H1 (cell line): Measurements from ENCODE around the gene SZT2. TPM values are rescaled to one million over a fixed set of nuclear protein-coding genes. Genes with fewer than 3 reads are reported as not detected.

Experiments used
- CTCF ChIA-PET: fragments of 300-600 bp; sonication (Branson Sonifier 250); formaldehyde crosslinking; loops from one replicate; lab custom pipeline; 2021; ENCODE audit not compliant: partially characterized antibody; lab: Charles Lee
- POLR2A ChIA-PET: fragments of 300-600 bp; sonication (Branson Sonifier 250); formaldehyde crosslinking; loops from one replicate; lab custom pipeline; 2021; ENCODE audit warnings: inconsistent platforms; ENCODE audit not compliant: partially characterized antibody; lab: Charles Lee
- DNase-seq, 2 experiments: peaks; one replicate each; pipeline versions ENCODE4 v3.0.0 to v3.0.0-alpha.2; 2010 to 2022; ENCODE audit warnings: low spot score in 2 of 2, low read depth in 1 of 2, mixed read lengths in 1 of 2
- FAIRE-seq: peaks from 2 replicates; lab custom pipeline; 2011; peaks lifted over from hg19 to GRCh38; lab: Jason Lieb, UNC
- H2AFZ ChIP-seq: 2 replicates; pipeline ENCODE4 v1.8.1; 2012; ENCODE audit warnings: low read length, inconsistent platforms
- H2AK5ac ChIP-seq: 2 replicates; pipeline ENCODE4 v1.6.1; 2013; ENCODE audit warnings: low read depth, low read length
- H2BK120ac ChIP-seq: replicated peaks from 2 replicates; pipeline ENCODE3; 2013; ENCODE audit warnings: low read depth, low read length, inconsistent platforms
- H2BK12ac ChIP-seq: 2 replicates; pipeline ENCODE4 v1.6.1; 2013; ENCODE audit warnings: low read depth, low read length
- H2BK15ac ChIP-seq: 2 replicates; pipeline ENCODE4 v1.6.1; 2013; ENCODE audit warnings: low read length
- H2BK20ac ChIP-seq: 2 replicates; pipeline ENCODE4 v1.6.1; 2013; ENCODE audit warnings: low read length
- H2BK5ac ChIP-seq: 2 replicates; pipeline ENCODE4 v1.6.1; 2013; ENCODE audit warnings: low read depth, low read length
- H3K14ac ChIP-seq: 2 replicates; pipeline ENCODE4 v1.6.1; 2013; ENCODE audit warnings: inconsistent platforms; ENCODE audit not compliant: insufficient read length
- H3K18ac ChIP-seq: 2 replicates; pipeline ENCODE4 v1.6.1; 2013; ENCODE audit warnings: low read length; ENCODE audit errors: extremely low read depth
- H3K23ac ChIP-seq: 2 replicates; pipeline ENCODE4 v1.6.1; 2013; ENCODE audit warnings: inconsistent platforms; ENCODE audit not compliant: insufficient read length
- H3K23me2 ChIP-seq: 2 replicates; pipeline ENCODE4 v1.6.1; 2013; ENCODE audit warnings: low read depth, low read length
- H3K27ac ChIP-seq: 2 replicates; pipeline ENCODE4 v1.6.1; 2011; ENCODE audit warnings: low read depth, low read length, inconsistent platforms
- H3K27me3 ChIP-seq, 4 experiments: replicated peaks in 1 of 4; 1 replicate in 1 of 4; 2 replicates in 3 of 4; pipeline versions ENCODE4 v1.6.1 to v1.8.1; 2011 to 2013; ENCODE audit warnings: low read length in 3 of 4, mild to moderate bottlenecking in 3 of 4, inconsistent platforms in 2 of 4, mixed read lengths in 2 of 4, moderate library complexity in 1 of 4; ENCODE audit not compliant: control insufficient read depth in 3 of 4, insufficient read depth in 3 of 4; ENCODE audit errors: extremely low read depth in 1 of 4
- H3K36me3 ChIP-seq, 4 experiments: 2 replicates each; pipeline versions ENCODE4 v1.6.1 to v1.8.1; 2011 to 2013; ENCODE audit warnings: mild to moderate bottlenecking in 4 of 4, low read length in 3 of 4, moderate library complexity in 2 of 4, control low read depth in 1 of 4, inconsistent platforms in 1 of 4; ENCODE audit not compliant: insufficient read depth in 4 of 4, control insufficient read depth in 2 of 4
- H3K4ac ChIP-seq: replicated peaks from 2 replicates; pipeline ENCODE3; 2013; ENCODE audit warnings: low read length, low read depth, mixed read lengths, inconsistent platforms; ENCODE audit not compliant: insufficient read length
- H3K4me1 ChIP-seq, 4 experiments: replicated peaks in 1 of 4; 1 replicate in 1 of 4; 2 replicates in 3 of 4; pipeline versions ENCODE4 v1.6.1 to v1.8.1; 2011 to 2013; ENCODE audit warnings: low read length in 3 of 4, inconsistent platforms in 2 of 4, mixed read lengths in 1 of 4; ENCODE audit not compliant: insufficient read depth in 4 of 4, control insufficient read depth in 3 of 4
- H3K4me2 ChIP-seq, 2 experiments: 2 replicates each; pipeline versions ENCODE4 v1.6.1 to v1.8.1; 2011 to 2013; ENCODE audit warnings: low read depth in 2 of 2, low read length in 2 of 2, control low read depth in 1 of 2, inconsistent platforms in 1 of 2, mild to moderate bottlenecking in 1 of 2; ENCODE audit not compliant: insufficient read depth in 1 of 2
- H3K4me3 ChIP-seq, 4 experiments: fragments of 200-600, 300-600 bp in 1 of 4; sonication (generic), shearing (Covaris generic), sonication (Bioruptor Twin) in 1 of 4; 2 replicates each; pipeline versions ENCODE4 v1.5.1 to v1.8.1; 2011 to 2016; ENCODE audit warnings: low read length in 4 of 4, low read depth in 3 of 4, control low read depth in 2 of 4, inconsistent platforms in 2 of 4, mild to moderate bottlenecking in 2 of 4, mixed read lengths in 1 of 4, moderate library complexity in 1 of 4; ENCODE audit not compliant: insufficient read depth in 2 of 4; ENCODE audit errors: extremely low read depth in 1 of 4
- H3K56ac ChIP-seq: replicated peaks from 2 replicates; pipeline ENCODE3; 2013; ENCODE audit warnings: low read depth, mild to moderate bottlenecking, mixed read lengths, low read length, inconsistent platforms; ENCODE audit not compliant: insufficient read length
- H3K79me1 ChIP-seq: 2 replicates; pipeline ENCODE4 v1.6.1; 2013; ENCODE audit warnings: low read depth, low read length, control low read depth
- H3K79me2 ChIP-seq, 2 experiments: 2 replicates each; pipeline versions ENCODE4 v1.6.1 to v1.8.1; 2012 to 2013; ENCODE audit warnings: low read length in 2 of 2, mild to moderate bottlenecking in 2 of 2, inconsistent platforms in 1 of 2; ENCODE audit not compliant: insufficient read depth in 2 of 2, control insufficient read depth in 1 of 2
- H3K9ac ChIP-seq, 4 experiments: replicated peaks in 1 of 4; 1 replicate in 1 of 4; 2 replicates in 3 of 4; pipeline versions ENCODE4 v1.6.1 to v1.8.1; 2011 to 2013; ENCODE audit warnings: low read depth in 3 of 4, low read length in 3 of 4, control low read depth in 2 of 4, mild to moderate bottlenecking in 2 of 4, moderate library complexity in 2 of 4, inconsistent platforms in 1 of 4; ENCODE audit errors: extremely low read depth in 1 of 4
- H3K9me3 ChIP-seq, 2 experiments: 2 replicates each; pipeline versions ENCODE4 v1.6.1 to v1.8.1; 2012 to 2013; ENCODE audit warnings: mild to moderate bottlenecking in 2 of 2, moderate library complexity in 2 of 2, control low read depth in 1 of 2, inconsistent platforms in 1 of 2, low read depth in 1 of 2, low read length in 1 of 2, mixed read lengths in 1 of 2; ENCODE audit not compliant: insufficient read depth in 2 of 2
- H4K20me1 ChIP-seq, 2 experiments: replicated peaks in 1 of 2; 2 replicates each; pipeline versions ENCODE3 to v1.8.1; 2011 to 2013; ENCODE audit warnings: inconsistent platforms in 2 of 2, low read length in 2 of 2, mild to moderate bottlenecking in 1 of 2; ENCODE audit not compliant: insufficient read depth in 2 of 2, control insufficient read depth in 1 of 2
- H4K5ac ChIP-seq: 2 replicates; pipeline ENCODE4 v1.6.1; 2013; ENCODE audit warnings: low read length, low read depth, mixed read lengths, inconsistent platforms; ENCODE audit not compliant: insufficient read length
- H4K8ac ChIP-seq: 2 replicates; pipeline ENCODE4 v1.8.0; 2013; ENCODE audit warnings: mild to moderate bottlenecking, moderate library complexity, low read length, inconsistent platforms; ENCODE audit not compliant: insufficient read depth; ENCODE audit errors: extremely low read depth
- H4K91ac ChIP-seq: replicated peaks from 2 replicates; pipeline ENCODE3; 2013; ENCODE audit warnings: low read length, mixed read lengths, inconsistent platforms; ENCODE audit not compliant: insufficient read length
- BACH1 ChIP-seq: IDR thresholded peaks from 2 replicates; pipeline ENCODE4 v1.6.1; 2012; ENCODE audit warnings: low read length, improper control_type of control experiment
- CBX5 ChIP-seq: fragments of 300-800, 300-1000 bp; sonication (generic); IDR thresholded peaks from 2 replicates; pipeline ENCODE4 v1.7.1; 2016; ENCODE audit warnings: antibody characterized with exemption, low read length, low read depth
- CEBPB ChIP-seq: IDR thresholded peaks from 2 replicates; pipeline ENCODE4 v1.6.1; 2012; ENCODE audit warnings: low read depth, low read length
- CTCF ChIP-seq, 3 experiments: IDR thresholded peaks; 1 replicate in 2 of 3; 2 replicates in 1 of 3; pipeline versions ENCODE4 v1.5.1 to v1.6.1; 2011; ENCODE audit warnings: low read length in 3 of 3, mild to moderate bottlenecking in 3 of 3, inconsistent platforms in 2 of 3, low read depth in 1 of 3, moderate library complexity in 1 of 3; ENCODE audit not compliant: insufficient read depth in 1 of 3; ENCODE audit errors: control extremely low read depth in 1 of 3
- MAX ChIP-seq: IDR thresholded peaks from 2 replicates; pipeline ENCODE4 v1.6.1; 2012; ENCODE audit warnings: inconsistent platforms
- POLR2A ChIP-seq, 2 experiments: IDR thresholded peaks; 1 replicate in 1 of 2; 2 replicates in 1 of 2; pipeline ENCODE4 v1.6.1; 2011; ENCODE audit warnings: low read depth in 2 of 2, low read length in 2 of 2, mild to moderate bottlenecking in 2 of 2; ENCODE audit errors: control extremely low read depth in 1 of 2
- RFX5 ChIP-seq: IDR thresholded peaks from 2 replicates; pipeline ENCODE4 v1.6.1; 2011; ENCODE audit warnings: low read depth, low read length, improper control_type of control experiment, borderline replicate concordance
- SP1 ChIP-seq: IDR thresholded peaks from 2 replicates; pipeline ENCODE4 v1.6.1; 2011; ENCODE audit warnings: low read depth, low read length
- SP2 ChIP-seq: IDR thresholded peaks from 2 replicates; pipeline ENCODE4 v1.6.1; 2012; ENCODE audit warnings: mild to moderate bottlenecking, low read length, inconsistent platforms
- SP4 ChIP-seq: IDR thresholded peaks from 2 replicates; pipeline ENCODE4 v1.6.1; 2012; ENCODE audit warnings: low read length, inconsistent platforms
- WGBS, 2 experiments: shearing (Covaris generic) in 1 of 2; methylation state at CpG; one replicate each; pipeline versions ENCODE4 v1.1.6 to v1.1.7; 2013 to 2015; ENCODE audit warnings: low lambda C conversion rate in 2 of 2, mixed read lengths in 2 of 2, inconsistent platforms in 1 of 2, low coverage in 1 of 2, missing lambda C conversion rate in 1 of 2; ENCODE audit not compliant: insufficient replicate concordance in 2 of 2, insufficient coverage in 1 of 2, insufficient read length in 1 of 2; ENCODE audit errors: extremely low coverage in 1 of 2, missing lambda C conversion rate in 1 of 2; 5-methylcytosine and 5-hydroxymethylcytosine counted together
- polyA plus RNA-seq, 7 experiments: library from polyadenylated mRNA; depleted of rRNA in 3 of 7; stranded (reverse) in 5 of 7; unstranded in 2 of 7; fragments of >200 nt in 5 of 7; fragments of 200-250 nt in 2 of 7; gene quantifications; 1 replicate in 5 of 7; 2 replicates in 1 of 7; 4 replicates in 1 of 7; pipeline versions ENCODE4 v1.2.1 to v1.2.3, GENCODE V29; 2011 to 2013; ENCODE audit warnings: missing spikeins in 2 of 7, mixed read lengths in 2 of 7
- total RNA-seq: library from RNA; stranded (reverse); fragmentation: NEBNext Ultra II Directional; extraction: Animal tissue kit (Norgen Biotek cat#: 25700); gene quantifications from 2 replicates; pipeline ENCODE4 v1.2.1, GENCODE V29; 2021

The SZT2 gene
- total and polyA plus RNA-seq, 2 of the 8 experiments (the other 6 are each of a cell fraction or from before 2014, with no cell fraction given), result 4.7 to 12.9 TPM

DNA sequence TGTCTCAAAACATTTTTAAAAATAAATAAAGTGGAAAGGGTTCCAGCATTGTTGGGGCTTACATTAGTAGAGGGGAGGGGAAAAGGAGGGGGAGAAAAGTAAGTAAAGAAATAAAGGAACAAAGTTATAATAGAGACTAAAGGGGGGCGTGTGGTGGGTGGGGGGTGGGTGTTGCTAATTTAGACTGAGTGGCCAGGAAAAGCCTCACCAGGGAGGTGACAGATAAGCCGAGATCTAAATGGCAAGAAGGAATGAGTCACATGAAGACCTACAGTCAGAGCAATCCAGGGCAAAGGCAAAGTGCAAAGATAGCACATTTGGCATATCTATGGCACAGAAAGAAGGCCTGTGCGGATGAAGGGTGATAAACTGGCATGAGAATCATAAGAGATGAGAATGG, 44.6 kb upstream of the SZT2 start:
- no peak overlapping the region for H4K5ac ChIP-seq
- H3K4me2 ChIP-seq, result no peak overlapping the region
- H2BK12ac ChIP-seq, result no peak overlapping the region
- peaks cover 7% of the 10 kb centered on the region for H3K23me2 ChIP-seq
- H3K23ac ChIP-seq, result no peak overlapping the region
- ChIA-PET CTCF (interaction anchor here (0.6 kb wide), 1 partner anchor 505 kb away, joined by 4 read pairs; no protein-coding TSS in a partner anchor), POLR2A (no interaction called here)
- H4K8ac ChIP-seq, result no peak overlapping the region
- H3K14ac ChIP-seq, result no peak overlapping the region
- FAIRE-seq (no peak), DNase-seq (no peak)
- no peak overlapping the region for H3K56ac ChIP-seq
- no peak overlapping the region for H2BK15ac ChIP-seq
- H3K36me3 ChIP-seq, result no peaks in the 10 kb centered on the region
- no peak overlapping the region for H3K18ac ChIP-seq
- H3K4me1 ChIP-seq, result peaks cover under 1 to 11% (median 5%) of the 10 kb centered on the region in 4 experiments; a peak in 5 of 7 replicates
- peaks cover 0 to 5% (median 0%) of the 10 kb centered on the region in 4 experiments; a peak in 2 of 7 replicates for H3K27me3 ChIP-seq
- H3K9me3 ChIP-seq, result no peaks in the 10 kb centered on the region
- no peak overlapping the region for H3K27ac ChIP-seq
- H2BK120ac ChIP-seq, result no peak overlapping the region
- no peak overlapping the region for H3K9ac ChIP-seq
- no peak overlapping the region for H3K4me3 ChIP-seq
- no peak overlapping the region for H2BK20ac ChIP-seq
- H3K79me2 ChIP-seq, result no peaks in the 10 kb centered on the region
- H2AFZ ChIP-seq, result no peak overlapping the region
- no peak overlapping the region for H2BK5ac ChIP-seq
- 79% methylated on average over 2 of the region's 3 CpGs; no CpG with 5 or more reads in 1 of the 2 experiments for WGBS, 2 experiments
- H2AK5ac ChIP-seq, result no peak overlapping the region
- no peak overlapping the region for H3K4ac ChIP-seq
- no peaks in the 10 kb centered on the region for H3K79me1 ChIP-seq
- H4K20me1 ChIP-seq, result no peaks in the 10 kb centered on the region
- no peak overlapping the region for H4K91ac ChIP-seq
- TF ChIP-seq CBX5 (no peak), POLR2A (IDR thresholded peaks at IDR 0.05; ENCODE audit: control extremely low read depth in 1 of 2, low read depth in 2 of 2, low read length in 2 of 2) (no peak), CTCF (IDR thresholded peaks at IDR 0.05; ENCODE audit: control extremely low read depth in 1 of 3, insufficient read depth in 1 of 3, low read depth in 1 of 3, low read length in 3 of 3) (no peak), SP2 (no peak), RFX5 (no peak), SP1 (no peak), SP4 (no peak), MAX (no peak), BACH1 (no peak), CEBPB (no peak)
